OCI-LY3 (cell line): ENCODE data around the gene MACO1.

ENCODE experiments used
- CTCF ChIP-seq: fragments of 200-600, 300-600 bp; sonication (generic); IDR thresholded peaks from 2 replicates; pipeline ENCODE4 v1.5.1; 2014; ENCODE audit warnings: antibody characterized with exemption, low read length, low read depth
- EZH2phosphoT487 ChIP-seq: fragments of 200-600 bp; shearing (Covaris generic); IDR thresholded peaks from 2 replicates; pipeline ENCODE4 v1.6.1; 2018; ENCODE audit warnings: antibody characterized with exemption, mixed run types, low read depth

- no peak for TF ChIP-seq CTCF
- TF ChIP-seq EZH2phosphoT487: no peak
Observed at GRCh38 chr1:25536124-25536523, 105.4 kb downstream of the MACO1 start.
